GM12878 (cell line): ENCODE measurements around the gene TAC3. TPM values are rescaled to one million over a fixed set of nuclear protein-coding genes. Genes with fewer than 3 reads are reported as not detected.

ENCODE experiments used
- ATAC-seq: fragments of 200-7000 bp; cut with Tn5 transposase; 3 replicates; pipeline ENCODE4 v1.9.1; 2020; ENCODE audit warnings: mild to moderate bottlenecking, moderate library complexity
- Bru-seq: library from RNA; stranded (reverse); fragments of 400-500 nt; gene quantifications from one replicate; lab custom pipeline; 2021; lab: Mats Ljungman, UMichigan
- BruChase-seq, 2 experiments: library from RNA; stranded (reverse); fragments of 400-500 nt; gene quantifications; one replicate each; lab custom pipeline; 2021; lab: Mats Ljungman, UMichigan
- BruUV-seq: library from RNA; stranded (reverse); fragments of 400-500 nt; replicated peaks from 2 replicates; lab custom pipeline; 2021; lab: Mats Ljungman, UMichigan
- CTCF ChIA-PET: fragments of 300-600 bp; sonication (Branson Sonifier 250); formaldehyde crosslinking; extraction: SDS; loops from one replicate; lab custom pipeline; 2021; ENCODE audit warnings: inconsistent platforms; lab: Yijun Ruan, JAX
- POLR2A ChIA-PET: fragments of 350-600 bp; formaldehyde crosslinking; extraction: SDS; loops from one replicate; lab custom pipeline; 2021; ENCODE audit warnings: inconsistent platforms; lab: Charles Lee
- RAD21 ChIA-PET: fragments of 300-600 bp; sonication (Branson Sonifier 250); formaldehyde crosslinking; loops from one replicate; lab custom pipeline; 2023; ENCODE audit warnings: antibody characterized with exemption; ENCODE audit not compliant: unreplicated experiment; lab: Charles Lee
- SMC1A ChIA-PET: fragments of 300-600 bp; sonication (Branson Sonifier 250); formaldehyde crosslinking; loops from one replicate; lab custom pipeline; 2023; ENCODE audit not compliant: unreplicated experiment, uncharacterized antibody; lab: Charles Lee
- DNase-seq: peaks from one replicate; pipeline ENCODE4 v3.0.0-alpha.2; 2011; ENCODE audit warnings: low read depth, low spot score
- FAIRE-seq: peaks from 3 replicates; lab custom pipeline; 2011; peaks lifted over from hg19 to GRCh38; lab: Jason Lieb, UNC
- H2AFZ ChIP-seq: 2 replicates; pipeline ENCODE4 v1.6.0; 2011; ENCODE audit warnings: low read depth, low read length, control low read depth; ENCODE audit not compliant: control insufficient read depth
- H3K27ac ChIP-seq: 2 replicates; pipeline ENCODE4 v1.5.1; 2011; ENCODE audit warnings: control low read depth; ENCODE audit not compliant: control insufficient read depth, insufficient read depth
- H3K27me3 ChIP-seq, 2 experiments: replicated peaks in 1 of 2; 2 replicates each; pipeline versions ENCODE4 v1.6.0 to v1.6.1; 2011; ENCODE audit warnings: low read length in 1 of 2; ENCODE audit not compliant: control insufficient read depth in 2 of 2, insufficient read depth in 2 of 2
- H3K36me3 ChIP-seq, 2 experiments: 2 replicates each; pipeline ENCODE4 v1.5.1; 2011; ENCODE audit warnings: low read length in 1 of 2; ENCODE audit not compliant: control insufficient read depth in 2 of 2, insufficient read depth in 2 of 2
- H3K4me1 ChIP-seq: 2 replicates; pipeline ENCODE4 v1.6.1; 2011; ENCODE audit warnings: mild to moderate bottlenecking, low read length, moderate library complexity, mixed read lengths; ENCODE audit not compliant: control insufficient read depth, insufficient read depth
- H3K4me2 ChIP-seq: 2 replicates; pipeline ENCODE4 v1.6.0; 2011; ENCODE audit warnings: control low read depth; ENCODE audit not compliant: control insufficient read depth, insufficient read depth
- H3K4me3 ChIP-seq: fragments of 200-600 bp; sonication (generic); 2 replicates; pipeline ENCODE4 v1.5.1; 2016
- H3K79me2 ChIP-seq: 2 replicates; pipeline ENCODE4 v1.6.0; 2011; ENCODE audit warnings: low read length; ENCODE audit not compliant: control insufficient read depth, insufficient read depth
- H3K9ac ChIP-seq: 2 replicates; pipeline ENCODE4 v1.8.0; 2011; ENCODE audit warnings: low read length, control low read depth, mixed read lengths; ENCODE audit not compliant: control insufficient read depth, insufficient read depth
- H3K9me3 ChIP-seq: replicated peaks from 3 replicates; pipeline ENCODE4 v1.5.1; 2011; ENCODE audit warnings: mild to moderate bottlenecking, low read length; ENCODE audit not compliant: control insufficient read depth, insufficient read depth
- H4K20me1 ChIP-seq: 2 replicates; pipeline ENCODE4 v1.6.0; 2011; ENCODE audit not compliant: control insufficient read depth, insufficient read depth
- WGBS: methylation state at CpG from one replicate; pipeline ENCODE4 v1.1.6; 2016; ENCODE audit warnings: low lambda C conversion rate; ENCODE audit not compliant: insufficient replicate concordance, insufficient coverage; ENCODE audit errors: missing lambda C conversion rate; 5-methylcytosine and 5-hydroxymethylcytosine counted together
- in situ Hi-C: fragments of 300-500 bp; cut with MboI; formaldehyde crosslinking; loops from 9 replicates; pipeline ENCODE4 v1.14.3; 2018; ENCODE audit warnings: mixed read lengths
- intact Hi-C: fragments of 100-400 bp; cut with micrococcal nuclease; formaldehyde crosslinking; loops from one replicate; pipeline ENCODE4 v1.14.2; 2022; ENCODE audit not compliant: unreplicated experiment
- long read RNA-seq, 2 experiments: library from polyadenylated mRNA; unstranded; transcript quantifications; one replicate each; pipeline ENCODE4 v2.0.0, GENCODE V29; 2019 to 2020
- polyA minus RNA-seq, 3 experiments: library from RNA; depleted of rRNA, polyadenylated mRNA; stranded (reverse); fragments of >200 nt; gene quantifications; 2 replicates each; pipeline ENCODE4 v1.2.3, GENCODE V29; 2011
- polyA plus RNA-seq, 11 experiments: library from polyadenylated mRNA; depleted of rRNA in 4 of 11; unstranded in 6 of 11; stranded (reverse) in 5 of 11; fragments of >200 nt; fragmentation: Nextera tagmentation in 4 of 11; fragmentation: Illumina TruSeq in 1 of 11; extraction: Ambion mirVana in 4 of 11; extraction: Trizol in 1 of 11; gene quantifications; 1 replicate in 1 of 11; 2 replicates in 10 of 11; pipeline versions ENCODE4 v1.2.1 to v1.2.3, GENCODE V29; 2011 to 2016; ENCODE audit warnings: inconsistent platforms in 2 of 11, missing spikeins in 2 of 11, low read depth in 1 of 11
- total RNA-seq, 4 experiments: library from RNA; depleted of rRNA in 3 of 4; stranded (reverse); fragments of >200 nt in 3 of 4; fragmentation: Illumina TruSeq in 1 of 4; extraction: Trizol in 1 of 4; gene quantifications; 2 replicates each; pipeline versions ENCODE4 v1.2.1 to v1.2.3, GENCODE V29; 2013 to 2021
- TF ChIP-seq, protein P1 (sequence below): fragments of 450-650 bp; IDR thresholded peaks from 2 replicates; pipeline ENCODE4 v1.6.1; 2017; ENCODE audit warnings: antibody characterized with exemption, mild to moderate bottlenecking, moderate library complexity
- TF ChIP-seq, protein P2 (sequence below): fragments of 450-650 bp; IDR thresholded peaks from 2 replicates; pipeline ENCODE4 v1.6.1; 2017; ENCODE audit warnings: mild to moderate bottlenecking, moderate library complexity

The TAC3 gene
- not detected in 2 replicates for total RNA-seq (2013; cell fraction: nucleolus; rRNA removed)
- total RNA-seq (2014; rRNA removed) (not detected in 2 replicates), total RNA-seq (2014; rRNA removed; fragmentation: Illumina TruSeq; extraction: Trizol) (not detected in 2 replicates), total RNA-seq (2021) (not detected in 2 replicates), polyA plus RNA-seq (2011; rRNA removed) (0.11 and 0.13 TPM in 2 replicates), polyA plus RNA-seq (2014; fragmentation: Illumina TruSeq; extraction: Trizol) (not detected in 2 replicates), polyA plus RNA-seq (2014; fragmentation: Nextera tagmentation; extraction: Ambion mirVana) (under 1 TPM; 0.13 to 0.18 TPM), polyA plus RNA-seq (2014; rRNA removed) (not detected in 2 replicates), polyA plus RNA-seq (2016; fragmentation: Nextera tagmentation; extraction: Ambion mirVana) (not detected), polyA minus RNA-seq (2011; rRNA and poly(A)+ RNA removed) (not detected in 2 replicates), Bru-seq, nascent RNA (percentile 24 among the genes with signal in this experiment), BruChase-seq, experiment 1, labeled RNA remaining after a 6-hour chase (percentile 41 among the genes with signal in this experiment), BruChase-seq, experiment 2, labeled RNA remaining after a 2-hour chase (percentile 35 among the genes with signal in this experiment)
- not detected for polyA plus RNA-seq (2011; ENCODE audit: low read depth)
- polyA plus RNA-seq (2011; cell fraction: cytosol; rRNA removed) = not detected in 2 replicates
- polyA plus RNA-seq (2011; cell fraction: nucleus; rRNA removed) = 0.15 and 0.22 TPM in 2 replicates
- polyA plus RNA-seq (2012) = not detected in 2 replicates
- not detected in 2 replicates for polyA minus RNA-seq (2011; cell fraction: cytosol; rRNA and poly(A)+ RNA removed)
- polyA minus RNA-seq (2011; cell fraction: nucleus; rRNA and poly(A)+ RNA removed) = not detected in 2 replicates
- long read RNA-seq, experiment 1 = 0 reads
- long read RNA-seq, experiment 2 = 0 reads

DNA sequence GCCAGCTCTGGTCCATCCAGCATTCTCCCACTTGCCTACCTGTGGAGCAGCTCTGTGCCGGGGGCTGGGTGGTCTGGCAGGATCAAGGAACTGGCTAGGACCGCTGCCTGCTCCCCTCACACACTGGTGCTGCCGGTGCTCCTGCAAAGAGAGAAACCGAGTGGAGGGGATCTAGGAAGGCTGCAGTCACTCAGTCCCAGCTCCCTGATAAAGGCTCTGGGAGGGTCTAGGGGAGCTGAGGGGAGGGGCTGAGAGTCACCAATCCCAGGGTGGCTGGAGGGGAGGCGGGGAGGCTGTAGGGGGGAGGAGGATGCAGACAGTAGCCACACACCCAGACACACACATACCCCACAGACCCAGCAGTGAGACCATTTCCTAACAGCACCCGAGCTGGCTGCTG, at the start of gene TAC3:
Gene TAC3, minus strand, starts transcription at position 182 of the 400 bp plus-strand sequence. CDS start 732 bp downstream, outside the sequence.
- SMC1A ChIA-PET = interaction anchor here (0.6 to 4.4 kb wide), 6 partner anchors 11 to 96 kb away, joined by 3 to 19 read pairs (median 3); partner anchors contain the start of gene STAT6
- no peak within 1 kb of the TSS for H3K9ac ChIP-seq
- H3K9me3 ChIP-seq = no peaks in the 10 kb centered on the region

More for the DNA sequence above, at the start of gene TAC3:
- no peaks in the 10 kb centered on the region for H3K79me2 ChIP-seq
- H3K4me3 ChIP-seq = no peak within 1 kb of the TSS
- no peak within 1 kb of the TSS for H3K4me2 ChIP-seq
- POLR2A ChIA-PET = interaction anchor here (1.0 kb wide), 1 partner anchor 16 kb away, joined by 3 read pairs; no protein-coding TSS in a partner anchor
- no peak for FAIRE-seq
- TF ChIP-seq, protein P1, sequence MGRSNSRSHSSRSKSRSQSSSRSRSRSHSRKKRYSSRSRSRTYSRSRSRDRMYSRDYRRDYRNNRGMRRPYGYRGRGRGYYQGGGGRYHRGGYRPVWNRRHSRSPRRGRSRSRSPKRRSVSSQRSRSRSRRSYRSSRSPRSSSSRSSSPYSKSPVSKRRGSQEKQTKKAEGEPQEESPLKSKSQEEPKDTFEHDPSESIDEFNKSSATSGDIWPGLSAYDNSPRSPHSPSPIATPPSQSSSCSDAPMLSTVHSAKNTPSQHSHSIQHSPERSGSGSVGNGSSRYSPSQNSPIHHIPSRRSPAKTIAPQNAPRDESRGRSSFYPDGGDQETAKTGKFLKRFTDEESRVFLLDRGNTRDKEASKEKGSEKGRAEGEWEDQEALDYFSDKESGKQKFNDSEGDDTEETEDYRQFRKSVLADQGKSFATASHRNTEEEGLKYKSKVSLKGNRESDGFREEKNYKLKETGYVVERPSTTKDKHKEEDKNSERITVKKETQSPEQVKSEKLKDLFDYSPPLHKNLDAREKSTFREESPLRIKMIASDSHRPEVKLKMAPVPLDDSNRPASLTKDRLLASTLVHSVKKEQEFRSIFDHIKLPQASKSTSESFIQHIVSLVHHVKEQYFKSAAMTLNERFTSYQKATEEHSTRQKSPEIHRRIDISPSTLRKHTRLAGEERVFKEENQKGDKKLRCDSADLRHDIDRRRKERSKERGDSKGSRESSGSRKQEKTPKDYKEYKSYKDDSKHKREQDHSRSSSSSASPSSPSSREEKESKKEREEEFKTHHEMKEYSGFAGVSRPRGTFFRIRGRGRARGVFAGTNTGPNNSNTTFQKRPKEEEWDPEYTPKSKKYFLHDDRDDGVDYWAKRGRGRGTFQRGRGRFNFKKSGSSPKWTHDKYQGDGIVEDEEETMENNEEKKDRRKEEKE = no peak
- TF ChIP-seq, protein P2, sequence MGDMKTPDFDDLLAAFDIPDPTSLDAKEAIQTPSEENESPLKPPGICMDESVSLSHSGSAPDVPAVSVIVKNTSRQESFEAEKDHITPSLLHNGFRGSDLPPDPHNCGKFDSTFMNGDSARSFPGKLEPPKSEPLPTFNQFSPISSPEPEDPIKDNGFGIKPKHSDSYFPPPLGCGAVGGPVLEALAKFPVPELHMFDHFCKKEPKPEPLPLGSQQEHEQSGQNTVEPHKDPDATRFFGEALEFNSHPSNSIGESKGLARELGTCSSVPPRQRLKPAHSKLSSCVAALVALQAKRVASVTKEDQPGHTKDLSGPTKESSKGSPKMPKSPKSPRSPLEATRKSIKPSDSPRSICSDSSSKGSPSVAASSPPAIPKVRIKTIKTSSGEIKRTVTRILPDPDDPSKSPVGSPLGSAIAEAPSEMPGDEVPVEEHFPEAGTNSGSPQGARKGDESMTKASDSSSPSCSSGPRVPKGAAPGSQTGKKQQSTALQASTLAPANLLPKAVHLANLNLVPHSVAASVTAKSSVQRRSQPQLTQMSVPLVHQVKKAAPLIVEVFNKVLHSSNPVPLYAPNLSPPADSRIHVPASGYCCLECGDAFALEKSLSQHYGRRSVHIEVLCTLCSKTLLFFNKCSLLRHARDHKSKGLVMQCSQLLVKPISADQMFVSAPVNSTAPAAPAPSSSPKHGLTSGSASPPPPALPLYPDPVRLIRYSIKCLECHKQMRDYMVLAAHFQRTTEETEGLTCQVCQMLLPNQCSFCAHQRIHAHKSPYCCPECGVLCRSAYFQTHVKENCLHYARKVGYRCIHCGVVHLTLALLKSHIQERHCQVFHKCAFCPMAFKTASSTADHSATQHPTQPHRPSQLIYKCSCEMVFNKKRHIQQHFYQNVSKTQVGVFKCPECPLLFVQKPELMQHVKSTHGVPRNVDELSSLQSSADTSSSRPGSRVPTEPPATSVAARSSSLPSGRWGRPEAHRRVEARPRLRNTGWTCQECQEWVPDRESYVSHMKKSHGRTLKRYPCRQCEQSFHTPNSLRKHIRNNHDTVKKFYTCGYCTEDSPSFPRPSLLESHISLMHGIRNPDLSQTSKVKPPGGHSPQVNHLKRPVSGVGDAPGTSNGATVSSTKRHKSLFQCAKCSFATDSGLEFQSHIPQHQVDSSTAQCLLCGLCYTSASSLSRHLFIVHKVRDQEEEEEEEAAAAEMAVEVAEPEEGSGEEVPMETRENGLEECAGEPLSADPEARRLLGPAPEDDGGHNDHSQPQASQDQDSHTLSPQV = no peak
- BruUV-seq = no TSS peak
- CTCF ChIA-PET = interaction anchor here (1.0 to 1.9 kb wide), 7 partner anchors 8 to 167 kb away, joined by 3 to 6 read pairs (median 4); no protein-coding TSS in a partner anchor
- H4K20me1 ChIP-seq = no peaks in the 10 kb centered on the region
- peaks cover 19% of the 10 kb centered on the region for H3K4me1 ChIP-seq
- H2AFZ ChIP-seq = no peak within 1 kb of the TSS
- RAD21 ChIA-PET = interaction anchor here (0.9 kb wide), 1 partner anchor 76 kb away, joined by 3 read pairs; no protein-coding TSS in a partner anchor
- H3K36me3 ChIP-seq = no peaks in the 10 kb centered on the region
- no peak for ATAC-seq
- in situ Hi-C loops = no loop called here
- intact Hi-C loops = no loop called here
- H3K27me3 ChIP-seq = no peaks in the 10 kb centered on the region
- 22% methylated on average over 6 of the region's 6 CpGs for WGBS
- no peak for DNase-seq
- no peak within 1 kb of the TSS for H3K27ac ChIP-seq
